Immature natural killer cell (primary cell): ENCODE measurements around the gene FAM181A. TPM values are rescaled to one million over a fixed set of nuclear protein-coding genes. Genes with fewer than 3 reads are reported as not detected.

ENCODE experiments used
- polyA plus RNA-seq, 3 donors: library from polyadenylated mRNA; unstranded; fragments of 300-500 nt; fragmentation: Illumina TruSeq; gene quantifications; one replicate each; pipeline ENCODE4 v1.2.3, GENCODE V29; 2021

FAM181A gene
- polyA plus RNA-seq, 3 donors from 2014 or later = not detected

Other genes starting within 250 kb of the FAM181A start
- gene PRIMA1, start 138.9 kb upstream of the FAM181A start, polyA plus RNA-seq = not detected
- 1 to 10 TPM; 1.4 to 4.2 (median 2.7) TPM for gene ASB2, start 49.2 kb downstream of the FAM181A start, polyA plus RNA-seq
- not detected for gene CCDC197, start 70.0 kb downstream of the FAM181A start, polyA plus RNA-seq
- gene OTUB2, start 99.0 kb downstream of the FAM181A start, polyA plus RNA-seq = under 1 TPM in 2 of 3 donors, not detected in 1; 0.22 to 0.33 TPM
- 100 to 1,000 TPM in 2 of 3 donors, 10 to 100 TPM in 1; 60.8 to 208 (median 114) TPM for gene DDX24, start 153.9 kb downstream of the FAM181A start, polyA plus RNA-seq
- 10 to 100 TPM; 10.0 to 19.3 (median 10.3) TPM for gene IFI27L1, start 154.0 kb downstream of the FAM181A start, polyA plus RNA-seq
- 1 to 10 TPM in 1 of 3 donors, not detected in 2; 2.8 TPM for gene IFI27, start 183.4 kb downstream of the FAM181A start, polyA plus RNA-seq
- 100 to 1,000 TPM in 2 of 3 donors, 10 to 100 TPM in 1; 82.0 to 188 (median 103) TPM for gene IFI27L2, start 202.3 kb downstream of the FAM181A start, polyA plus RNA-seq
- not detected for gene PPP4R4, start 247.0 kb downstream of the FAM181A start, polyA plus RNA-seq